NCI-H2171 treated with DMSO at 0.1 percent for 48 hours (cell line): ENCODE measurements around the gene ITGA5.

Source experiments
- DNase-seq: peaks from one replicate; lab custom pipeline; 2025; lab: John Stamatoyannopoulos, UW

ITGA5 gene

DNA sequence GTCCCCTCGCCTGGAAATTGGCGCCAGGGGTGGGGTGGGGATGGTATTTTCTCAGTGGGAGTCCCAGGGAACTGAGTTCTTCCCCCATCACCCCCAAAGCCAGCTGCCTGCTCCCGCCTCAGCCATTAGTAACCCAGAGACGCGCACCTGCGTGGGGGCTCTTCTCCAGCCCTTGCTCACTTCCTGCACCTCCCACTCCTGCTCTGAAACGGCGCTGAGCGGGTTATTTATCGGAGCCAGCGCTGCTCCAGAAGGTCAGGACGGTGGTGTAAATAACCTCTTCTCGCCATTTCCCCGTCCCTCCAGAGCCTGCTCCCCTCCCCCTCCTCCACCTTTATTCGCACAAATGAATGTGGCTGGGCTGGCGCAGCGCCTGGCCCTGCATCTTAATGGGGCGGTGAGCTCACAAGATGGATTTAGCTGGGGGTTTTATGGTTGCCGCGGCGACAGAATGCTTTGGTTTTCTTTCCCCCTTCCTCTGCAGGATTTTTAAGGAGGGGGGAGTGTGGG lies 67.0 kb downstream of the ITGA5 start:
- peak; percentile 75 for DNase-seq

- DNase-seq = no peak
Observed at GRCh38 chr12:54351341-54351740, 67.7 kb downstream of the ITGA5 start.

GRCh38 chr12:54350743-54351142 lies 68.3 kb downstream of the ITGA5 start:
- no peak for DNase-seq

DNA sequence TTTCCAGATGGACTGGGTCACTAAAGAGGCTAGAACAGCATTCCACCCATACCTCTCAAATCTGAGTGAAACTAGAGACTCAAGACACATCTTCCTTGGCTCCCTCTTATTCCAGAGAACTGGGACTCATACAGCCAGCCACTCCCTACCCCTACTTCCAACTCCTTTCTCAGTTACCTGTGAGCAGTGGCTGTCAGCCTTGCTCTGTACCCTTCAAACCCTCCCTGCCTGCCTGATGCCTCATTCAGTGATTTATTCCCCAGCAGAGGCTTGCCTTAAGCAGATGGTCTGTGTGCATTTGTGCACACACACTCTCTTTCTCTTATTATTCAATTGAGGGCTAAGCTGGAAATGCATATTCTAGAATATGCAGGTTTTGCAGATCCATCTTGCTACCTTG lies 69.4 kb downstream of the ITGA5 start:
- peak; percentile 23 for DNase-seq

DNA sequence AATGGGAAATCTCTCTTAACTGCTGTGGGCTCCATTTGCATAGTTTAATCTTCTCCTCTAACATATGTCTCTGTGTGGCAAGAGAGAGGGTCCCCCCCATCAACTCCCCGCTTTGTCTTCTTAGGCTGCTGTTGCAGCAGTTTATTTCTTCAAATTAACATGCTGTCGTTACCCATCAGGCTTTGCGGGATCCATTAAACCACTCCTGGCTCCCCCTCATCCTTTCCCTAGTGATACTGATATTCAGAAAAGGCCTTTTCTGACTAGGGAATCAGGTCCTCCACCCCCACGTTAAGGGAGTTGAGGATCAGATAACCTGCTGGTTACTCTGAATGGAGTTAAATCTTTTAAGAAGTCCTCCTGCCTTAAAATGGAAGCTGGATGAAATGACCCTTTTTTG lies 70.0 kb downstream of the ITGA5 start:
- DNase-seq = no peak
